GM19023 (cell line): Measurements from ENCODE around the gene ACSS1.

Source experiments
- ATAC-seq: cut with Tn5 transposase; IDR thresholded peaks from one replicate; pipeline ENCODE4 v1.9.1; 2021; ENCODE audit warnings: mild to moderate bottlenecking, moderate library complexity; ENCODE audit not compliant: unreplicated experiment

Gene ACSS1

DNA sequence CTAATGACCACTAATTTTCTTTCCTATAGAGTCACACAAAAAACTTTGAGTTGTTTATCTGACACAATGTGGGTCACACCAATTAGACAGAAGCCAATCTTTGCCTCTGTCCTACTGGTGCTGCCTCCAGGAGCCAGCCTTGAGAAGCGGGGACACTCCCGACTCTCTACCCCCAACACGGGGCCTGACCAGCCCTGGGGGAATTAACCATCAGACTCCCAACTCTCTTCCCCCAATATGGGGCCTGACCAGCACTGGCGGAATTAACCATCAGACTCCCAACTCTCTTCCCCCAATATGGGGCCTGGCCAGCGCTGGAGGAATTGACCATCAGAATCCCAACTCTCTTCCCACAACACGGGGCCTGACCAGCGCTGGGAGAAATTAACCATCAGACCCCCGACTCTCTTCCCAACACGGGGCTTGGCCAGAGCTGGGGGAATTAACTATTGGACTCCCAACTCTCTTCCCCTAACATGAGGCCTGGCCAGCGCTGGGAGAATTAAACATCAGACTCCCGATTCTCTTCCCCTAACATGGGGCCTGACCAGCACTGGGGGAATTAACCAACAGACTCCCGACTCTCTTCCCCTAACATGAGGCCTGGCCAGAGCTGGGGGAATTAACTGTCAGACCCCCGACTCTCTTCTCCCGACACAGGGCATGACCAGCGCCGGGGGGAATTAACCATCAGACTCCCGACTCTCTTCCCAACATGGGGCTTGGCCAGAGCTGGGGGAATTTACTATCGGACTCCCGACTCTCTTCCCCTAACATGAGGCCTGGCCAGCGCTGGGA lies 96.4 kb downstream of the ACSS1 start:
- ATAC-seq: no peak

- no peak for ATAC-seq
These were observed 97.1 kb downstream of the ACSS1 start for GRCh38 chr20:24960861-24961260.

- no peak for ATAC-seq
These were observed 97.6 kb downstream of the ACSS1 start for GRCh38 chr20:24960302-24960801.

DNA sequence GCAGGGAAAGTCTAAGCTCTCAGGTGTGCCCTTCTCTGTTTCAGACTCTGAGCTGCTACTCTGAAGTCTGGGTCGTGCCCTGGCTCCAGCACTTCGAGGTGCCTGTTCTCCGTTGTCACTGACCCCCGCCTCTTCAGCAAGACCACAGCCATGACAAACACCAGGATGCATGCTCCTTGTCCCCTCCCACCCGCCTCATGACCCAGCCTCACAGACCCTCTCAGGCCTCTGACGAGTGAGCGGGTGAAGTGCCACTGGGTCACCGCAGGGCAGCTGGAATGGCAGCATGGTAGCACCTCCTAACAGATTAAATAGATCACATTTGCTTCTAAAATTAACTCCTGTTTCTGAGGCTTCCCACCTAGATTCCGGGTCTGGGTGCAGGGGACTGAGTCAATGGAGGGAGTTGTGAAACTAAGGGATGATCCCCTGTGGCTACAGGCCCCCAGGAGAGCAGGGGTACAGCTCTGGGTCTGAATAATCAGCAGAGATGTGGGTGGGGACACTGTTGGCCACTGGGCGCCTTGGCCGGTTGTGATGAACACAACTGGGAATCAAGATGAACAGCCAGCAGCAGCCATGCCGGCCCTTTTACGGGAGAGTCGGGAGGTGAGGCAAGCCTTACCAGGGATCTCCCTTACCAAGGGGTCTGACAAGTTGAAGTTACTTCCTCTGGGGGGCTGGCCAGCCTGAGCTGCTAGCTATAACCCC lies 98.2 kb downstream of the ACSS1 start:
- ATAC-seq: no peak

DNA sequence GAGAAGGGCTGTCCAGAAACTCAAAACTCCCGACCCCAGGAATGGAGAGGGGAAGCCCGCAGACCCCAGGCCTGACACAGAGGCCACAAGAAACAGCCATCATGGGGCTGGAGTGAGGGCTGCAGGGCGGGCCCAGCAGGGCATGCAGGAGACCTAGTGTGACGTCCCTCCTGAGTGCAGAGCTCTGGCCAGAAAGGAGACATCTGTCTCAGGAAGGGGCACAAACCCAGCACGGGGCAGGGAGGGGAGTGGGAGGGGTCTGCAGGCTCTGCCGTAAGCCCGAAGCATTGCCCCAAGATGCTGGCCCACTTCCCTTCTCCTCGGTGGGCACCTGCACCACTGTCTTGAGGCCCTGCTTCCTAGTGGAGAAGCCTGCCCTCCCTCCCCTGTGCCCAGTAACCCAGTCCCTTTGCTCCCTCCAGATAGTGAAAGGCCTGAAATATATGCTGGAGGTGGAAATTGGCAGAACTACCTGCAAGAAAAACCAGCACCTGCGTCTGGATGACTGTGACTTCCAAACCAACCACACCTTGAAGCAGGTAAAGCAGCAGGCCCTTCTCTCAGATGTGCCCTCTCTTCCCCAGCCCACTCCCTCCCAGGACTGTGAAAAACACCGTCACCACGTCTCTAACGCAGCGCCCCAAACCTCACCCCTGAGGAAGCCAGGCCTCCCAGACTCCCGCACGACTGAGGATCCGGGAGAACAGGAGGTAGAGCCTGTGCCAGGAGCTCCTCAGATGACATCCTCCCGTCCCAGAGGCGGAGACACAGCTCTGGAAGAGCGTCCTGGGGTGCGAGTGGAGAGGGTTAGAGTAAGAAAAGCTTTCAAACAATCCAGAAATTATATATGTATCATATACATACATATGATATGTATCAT lies 99.2 kb downstream of the ACSS1 start:
- ATAC-seq: no peak

DNA sequence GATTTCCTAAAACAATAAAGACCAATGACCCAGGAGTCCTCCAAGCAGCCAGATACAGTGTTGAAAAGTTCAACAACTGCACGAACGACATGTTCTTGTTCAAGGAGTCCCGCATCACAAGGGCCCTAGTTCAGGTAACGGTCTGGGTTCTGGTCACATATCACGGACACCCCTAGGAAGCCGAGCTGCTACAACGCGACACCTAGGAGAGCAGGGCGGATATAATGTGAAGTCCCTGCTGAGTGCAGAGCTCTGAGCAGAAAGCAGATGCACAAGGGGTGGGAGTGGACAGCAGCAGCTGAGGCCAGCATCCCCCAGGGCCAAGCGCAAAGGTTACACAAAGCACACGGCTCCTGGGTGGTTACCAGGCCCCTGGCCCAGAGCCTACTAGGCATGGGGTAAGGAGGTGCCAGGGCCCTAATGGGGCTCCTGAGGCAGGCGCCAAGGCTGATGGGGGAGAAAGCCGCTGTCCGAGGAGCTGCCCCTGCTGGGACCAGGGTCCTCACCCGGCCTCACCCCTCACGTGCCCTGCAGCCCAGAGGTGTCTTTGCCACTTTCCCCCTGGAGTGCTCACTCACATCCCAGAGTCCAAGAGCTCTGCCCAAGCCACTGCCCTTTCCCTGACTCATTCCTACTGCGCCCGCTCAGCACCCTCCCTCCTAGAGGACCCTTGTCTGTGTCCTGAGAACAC lies 100.5 kb downstream of the ACSS1 start:
- no peak for ATAC-seq
